B cell (primary cell): Measurements from ENCODE around the gene RTCB.

Experiments used
- CTCF ChIP-seq: fragments of 200-600 bp; IDR thresholded peaks from one replicate; pipeline ENCODE4 v1.8.0; 2022; ENCODE audit warnings: antibody characterized with exemption, mild to moderate bottlenecking
- EZH2 ChIP-seq: IDR thresholded peaks from 2 replicates; pipeline ENCODE4 v1.6.1; 2012; ENCODE audit warnings: borderline replicate concordance, low read depth, mild to moderate bottlenecking, moderate library complexity, low read length; ENCODE audit not compliant: insufficient read depth, poor library complexity, severe bottlenecking

GRCh38 chr22:32416556-32417085, 4.6 kb upstream of the RTCB start:
- TF ChIP-seq CTCF (no peak), EZH2 (no peak)
